Kidney (tissue), 14 donors: Measurements from ENCODE around the gene P2RX1. TPM values are rescaled to one million over a fixed set of nuclear protein-coding genes. Genes with fewer than 3 reads are reported as not detected.

Experiments used
- DNase-seq, 5 donors: peaks; one replicate each; pipeline ENCODE4 v3.0.0-alpha.2; 2013 to 2020
- FAIRE-seq: peaks from 2 replicates; lab custom pipeline; 2012; peaks lifted over from hg19 to GRCh38; lab: Jason Lieb, UNC
- H3K27ac ChIP-seq, 2 donors: one replicate each; pipeline ENCODE4 v1.7.0; 2013; ENCODE audit warnings: low read depth in 2 of 2, low read length in 2 of 2, inconsistent platforms in 1 of 2
- H3K27me3 ChIP-seq: one replicate; pipeline ENCODE4 v1.7.1; 2013; ENCODE audit warnings: low read length, inconsistent platforms; ENCODE audit not compliant: control insufficient read depth, insufficient read depth
- H3K36me3 ChIP-seq, 3 donors: one replicate each; pipeline versions ENCODE4 v1.7.0 to v1.7.1; 2013; ENCODE audit warnings: low read length in 3 of 3, control low read depth in 1 of 3, inconsistent platforms in 1 of 3; ENCODE audit not compliant: insufficient read depth in 3 of 3, control insufficient read depth in 2 of 3
- H3K4me1 ChIP-seq, 3 donors: one replicate each; pipeline versions ENCODE4 v1.7.0 to v1.7.1; 2013; ENCODE audit warnings: low read length in 3 of 3, inconsistent platforms in 1 of 3, low read depth in 1 of 3; ENCODE audit not compliant: control insufficient read depth in 2 of 3, insufficient read depth in 2 of 3
- H3K4me3 ChIP-seq, 3 donors: one replicate each; pipeline versions ENCODE4 v1.7.0 to v1.8.1; 2013; ENCODE audit warnings: low read length in 3 of 3, control low read depth in 1 of 3, inconsistent platforms in 1 of 3
- H3K9ac ChIP-seq, 3 donors: one replicate each; pipeline versions ENCODE4 v1.7.0 to v1.7.1; 2013; ENCODE audit warnings: low read length in 3 of 3, control low read depth in 1 of 3, inconsistent platforms in 1 of 3
- H3K9me3 ChIP-seq, 3 donors: one replicate each; pipeline versions ENCODE4 v1.7.0 to v1.7.1; 2013; ENCODE audit warnings: low read length in 3 of 3, control low read depth in 1 of 3, inconsistent platforms in 1 of 3; ENCODE audit not compliant: control insufficient read depth in 2 of 3, insufficient read depth in 1 of 3
- intact Hi-C: fragments of 100-400 bp; cut with DNase I; formaldehyde crosslinking; loops from one replicate; pipeline ENCODE4 v1.11.1; 2022
- polyA plus RNA-seq: library from polyadenylated mRNA; stranded (reverse); fragments of 350-450 nt; fragmentation: Illumina TruSeq; extraction: RNeasy Lipid Tissue Mini Kit (QIAGEN cat#74804); gene quantifications from one replicate; pipeline ENCODE4 v1.2.3, GENCODE V29; 2014; ENCODE audit warnings: low read depth, low replicate concordance; ENCODE audit not compliant: insufficient read depth
- total RNA-seq: library from RNA; stranded (reverse); fragmentation: NEBNext Ultra II Directional; extraction: Animal tissue kit (Norgen Biotek cat#: 25700); gene quantifications from one replicate; pipeline ENCODE4 v1.2.1, GENCODE V29; 2021
- TF ChIP-seq, protein P1 (sequence below): IDR thresholded peaks from 3 replicates; pipeline ENCODE4 v1.5.1; 2012; ENCODE audit warnings: mild to moderate bottlenecking, moderate library complexity, borderline replicate concordance; ENCODE audit not compliant: insufficient read depth; ENCODE audit errors: extremely low read depth
- donor health status: control.
- donor health status: control.
- donor health status: control.
- donor health status: control.
- donor health status: control.
- donor health status: DM: yes; HTN: yes; CAD: no.
- donor health status: Normal renal cell carcinoma (clear cell type).

P2RX1 gene
- total and polyA plus RNA-seq, 2 donors from 2014 or later, result 3.1 to 11.2 TPM

DNA sequence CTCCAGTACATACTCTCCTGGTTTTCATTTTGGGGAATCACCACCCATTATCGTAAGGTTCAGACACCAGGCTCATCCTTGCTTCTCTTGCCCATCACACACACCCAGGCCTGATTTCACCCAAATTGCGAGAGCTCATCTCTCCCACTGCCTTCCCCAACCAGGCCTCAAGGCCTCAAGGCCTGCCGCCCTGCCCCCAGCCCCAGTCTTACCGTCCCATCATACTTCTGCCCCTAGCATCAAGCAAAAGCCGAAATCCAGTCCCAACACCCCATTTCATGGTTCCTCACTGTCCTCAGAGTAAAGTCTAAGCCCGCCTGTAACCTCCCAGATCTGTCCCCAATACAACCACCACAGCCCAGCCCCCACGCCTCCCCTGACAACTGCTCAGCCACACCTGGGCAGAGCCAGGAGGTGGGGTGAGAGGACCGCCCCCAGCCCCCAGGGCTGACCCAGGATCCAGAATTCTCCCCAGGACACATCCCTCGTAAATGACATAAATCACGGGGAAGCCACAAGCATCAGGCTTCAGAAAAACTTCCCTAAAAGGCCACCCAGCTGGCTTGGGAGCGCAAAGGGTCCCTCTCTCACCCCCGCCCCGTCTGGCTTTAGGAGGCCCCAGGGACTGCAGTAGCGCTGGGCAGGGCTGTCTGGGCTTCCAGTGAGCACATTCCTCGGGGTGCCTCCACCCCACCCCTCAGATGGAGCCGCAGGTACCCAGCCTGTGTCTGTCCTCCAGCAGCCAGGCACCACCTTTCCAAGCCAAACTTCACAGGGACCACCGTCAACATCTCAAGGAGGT, 9.6 kb upstream of the P2RX1 start:
- Histone ChIP-seq H3K36me3 (no peaks in the 10 kb centered on the region), H3K9ac (no peak overlapping the region), H3K27me3 (no peaks in the 10 kb centered on the region), H3K4me1 (peaks cover 0 to 6% (median 0%) of the 10 kb centered on the region in 3 donors), H3K27ac (no peak overlapping the region), H3K9me3 (no peaks in the 10 kb centered on the region), H3K4me3 (no peak overlapping the region)
- peak in 4 of 5 donors; percentile 35 to 71 (median 48) for DNase-seq
- intact Hi-C loops, result no loop called here
- no peak for FAIRE-seq
- TF ChIP-seq, protein P1, sequence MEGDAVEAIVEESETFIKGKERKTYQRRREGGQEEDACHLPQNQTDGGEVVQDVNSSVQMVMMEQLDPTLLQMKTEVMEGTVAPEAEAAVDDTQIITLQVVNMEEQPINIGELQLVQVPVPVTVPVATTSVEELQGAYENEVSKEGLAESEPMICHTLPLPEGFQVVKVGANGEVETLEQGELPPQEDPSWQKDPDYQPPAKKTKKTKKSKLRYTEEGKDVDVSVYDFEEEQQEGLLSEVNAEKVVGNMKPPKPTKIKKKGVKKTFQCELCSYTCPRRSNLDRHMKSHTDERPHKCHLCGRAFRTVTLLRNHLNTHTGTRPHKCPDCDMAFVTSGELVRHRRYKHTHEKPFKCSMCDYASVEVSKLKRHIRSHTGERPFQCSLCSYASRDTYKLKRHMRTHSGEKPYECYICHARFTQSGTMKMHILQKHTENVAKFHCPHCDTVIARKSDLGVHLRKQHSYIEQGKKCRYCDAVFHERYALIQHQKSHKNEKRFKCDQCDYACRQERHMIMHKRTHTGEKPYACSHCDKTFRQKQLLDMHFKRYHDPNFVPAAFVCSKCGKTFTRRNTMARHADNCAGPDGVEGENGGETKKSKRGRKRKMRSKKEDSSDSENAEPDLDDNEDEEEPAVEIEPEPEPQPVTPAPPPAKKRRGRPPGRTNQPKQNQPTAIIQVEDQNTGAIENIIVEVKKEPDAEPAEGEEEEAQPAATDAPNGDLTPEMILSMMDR, result no peak

DNA sequence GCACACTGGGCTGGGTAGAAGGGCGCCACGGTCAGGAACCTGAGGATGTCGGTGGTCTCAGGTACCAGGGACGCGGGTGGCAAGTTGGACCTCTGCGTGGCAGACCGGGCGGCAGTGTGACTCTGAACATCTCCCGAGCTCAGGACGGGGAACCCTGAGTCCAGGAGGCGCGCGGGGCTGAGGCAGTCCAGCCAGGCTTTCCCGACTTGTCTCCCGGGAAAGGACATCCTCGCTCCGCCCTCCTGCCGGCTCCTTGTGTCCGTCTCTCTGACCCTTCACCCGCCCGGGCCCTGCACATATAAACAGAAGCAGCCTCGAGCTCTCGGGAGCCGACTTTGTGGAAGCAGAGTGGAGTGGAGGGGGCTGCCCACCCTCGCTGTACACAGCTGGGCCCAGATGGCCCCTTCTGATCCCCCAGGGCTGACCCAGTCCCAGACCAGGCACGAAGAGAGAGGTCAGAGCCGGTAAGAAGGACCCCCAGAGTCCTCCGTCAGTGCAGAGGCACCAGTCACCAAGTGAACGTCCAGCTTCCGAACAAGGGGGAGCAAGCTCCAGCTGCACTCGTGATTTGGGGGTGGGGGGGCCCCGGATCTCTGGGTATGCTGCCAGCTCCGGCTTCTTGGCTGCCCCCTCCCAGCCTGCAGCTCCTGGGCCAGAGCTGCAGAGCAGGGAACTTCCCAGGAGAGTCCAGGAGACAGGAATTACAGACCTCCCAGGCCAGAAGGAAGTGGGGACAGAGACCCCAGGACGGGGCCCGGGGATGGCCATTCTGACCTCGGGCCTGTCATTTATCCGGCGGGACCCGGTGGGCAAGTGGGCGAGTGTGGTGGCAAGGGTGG, 8.5 kb upstream of the P2RX1 start:
- Histone ChIP-seq H3K4me1 (peaks cover 0 to 6% (median 0%) of the 10 kb centered on the region in 3 donors), H3K27me3 (no peaks in the 10 kb centered on the region), H3K4me3 (no peak overlapping the region), H3K9ac (no peak overlapping the region), H3K36me3 (no peaks in the 10 kb centered on the region), H3K9me3 (no peaks in the 10 kb centered on the region), H3K27ac (no peak overlapping the region)
- intact Hi-C loops, result no loop called here
- no peak for FAIRE-seq
- TF ChIP-seq, protein P1, result no peak
- DNase-seq, result peak in 4 of 5 donors; percentile 24 to 82 (median 64)

DNA sequence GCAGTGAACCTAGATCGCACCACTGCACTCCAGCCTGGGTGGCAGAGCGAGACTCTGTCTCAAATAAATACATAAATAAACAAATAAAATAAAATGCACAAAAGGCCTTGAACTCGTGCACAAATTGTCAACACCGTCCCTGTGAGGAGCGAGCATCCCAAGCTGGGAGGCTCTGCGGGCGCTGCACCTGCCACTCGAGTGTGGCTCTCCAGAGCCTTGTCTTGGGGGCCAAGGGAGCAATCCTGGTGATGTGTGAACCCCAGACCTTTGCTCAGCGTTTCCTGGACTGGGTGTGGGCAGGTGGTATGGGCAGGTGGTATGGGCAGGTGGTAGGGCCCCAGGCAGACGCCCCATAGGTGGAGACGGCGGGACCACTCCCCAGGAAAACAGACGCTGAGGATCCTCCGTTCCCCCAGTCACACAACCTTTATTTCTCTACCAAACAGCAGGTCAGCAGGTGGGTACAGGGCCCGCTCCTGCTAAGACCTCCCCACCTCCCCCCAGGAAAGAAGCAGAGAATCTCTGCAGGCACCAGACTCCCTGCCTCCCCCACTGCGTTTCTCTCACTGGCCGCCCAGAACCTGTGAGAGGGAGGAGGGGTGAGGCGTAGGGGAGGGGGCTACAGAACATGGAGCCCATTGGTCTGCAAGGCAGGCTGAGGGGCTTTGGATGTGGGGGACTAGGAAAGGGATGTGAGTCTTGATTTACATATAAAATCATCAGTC, 7.4 kb upstream of the P2RX1 start:
- TF ChIP-seq, protein P1, result no peak
- peaks cover 0 to 6% (median 0%) of the 10 kb centered on the region in 3 donors for H3K4me1 ChIP-seq
- H3K27me3 ChIP-seq, result no peaks in the 10 kb centered on the region
- no peak overlapping the region for H3K4me3 ChIP-seq
- FAIRE-seq (no peak), DNase-seq (no peak)
- H3K36me3 ChIP-seq, result no peaks in the 10 kb centered on the region
- intact Hi-C loops, result no loop called here
- H3K27ac ChIP-seq, result no peak overlapping the region
- no peaks in the 10 kb centered on the region for H3K9me3 ChIP-seq
- H3K9ac ChIP-seq, result no peak overlapping the region
